ENCODE data around the gene PNPLA1. TPM values are rescaled to one million over a fixed set of nuclear protein-coding genes. Genes with fewer than 3 reads are reported as not detected.

PNPLA1 gene
- total RNA-seq, 1 donor from 2014 or later: not detected

DNA sequence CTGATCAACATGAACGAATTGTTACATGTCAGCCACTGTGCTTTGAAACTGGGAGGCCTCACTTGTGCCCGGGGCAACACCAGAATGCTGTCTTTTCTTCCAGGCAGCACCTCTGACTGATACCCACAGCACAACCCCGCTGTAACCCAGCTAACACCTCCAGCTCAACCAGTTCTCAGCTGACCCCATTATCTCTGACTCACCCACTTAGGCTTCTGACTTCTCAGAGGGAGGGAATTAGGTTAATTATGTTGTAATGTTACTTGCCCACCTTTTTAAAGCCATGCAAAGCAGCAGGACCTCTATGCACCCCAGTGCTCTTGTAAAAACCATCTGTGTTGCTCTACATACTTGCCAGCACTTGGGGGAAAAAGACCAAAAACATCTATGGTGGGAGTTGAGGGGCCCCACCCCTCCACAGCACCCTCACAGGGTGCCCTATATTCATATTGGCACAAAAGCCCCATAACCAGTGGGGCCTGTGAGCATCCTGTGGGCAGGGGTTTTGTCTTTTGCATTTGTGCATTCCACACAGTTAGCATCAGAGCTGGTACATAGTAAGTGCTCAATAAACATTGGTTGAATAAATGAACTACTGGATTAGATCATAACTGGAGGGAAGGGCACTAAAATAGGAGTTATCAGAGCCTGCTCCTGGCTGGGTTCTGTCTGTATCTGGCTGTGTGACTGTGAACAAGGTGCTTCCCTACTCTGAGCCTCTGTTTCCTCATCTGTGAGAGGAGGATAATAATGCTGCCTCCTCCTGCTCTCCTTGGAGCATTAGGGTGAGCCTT lies 44.6 kb downstream of the PNPLA1 start:
- TF ChIP-seq, protein P1, sequence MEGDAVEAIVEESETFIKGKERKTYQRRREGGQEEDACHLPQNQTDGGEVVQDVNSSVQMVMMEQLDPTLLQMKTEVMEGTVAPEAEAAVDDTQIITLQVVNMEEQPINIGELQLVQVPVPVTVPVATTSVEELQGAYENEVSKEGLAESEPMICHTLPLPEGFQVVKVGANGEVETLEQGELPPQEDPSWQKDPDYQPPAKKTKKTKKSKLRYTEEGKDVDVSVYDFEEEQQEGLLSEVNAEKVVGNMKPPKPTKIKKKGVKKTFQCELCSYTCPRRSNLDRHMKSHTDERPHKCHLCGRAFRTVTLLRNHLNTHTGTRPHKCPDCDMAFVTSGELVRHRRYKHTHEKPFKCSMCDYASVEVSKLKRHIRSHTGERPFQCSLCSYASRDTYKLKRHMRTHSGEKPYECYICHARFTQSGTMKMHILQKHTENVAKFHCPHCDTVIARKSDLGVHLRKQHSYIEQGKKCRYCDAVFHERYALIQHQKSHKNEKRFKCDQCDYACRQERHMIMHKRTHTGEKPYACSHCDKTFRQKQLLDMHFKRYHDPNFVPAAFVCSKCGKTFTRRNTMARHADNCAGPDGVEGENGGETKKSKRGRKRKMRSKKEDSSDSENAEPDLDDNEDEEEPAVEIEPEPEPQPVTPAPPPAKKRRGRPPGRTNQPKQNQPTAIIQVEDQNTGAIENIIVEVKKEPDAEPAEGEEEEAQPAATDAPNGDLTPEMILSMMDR (IDR thresholded peaks at IDR 0.05; ENCODE audit: insufficient read depth, low read length, poor library complexity, severe bottlenecking): no peak
- peak; percentile 35 for DNase-seq (ENCODE audit: low read depth)
- H3K36me3 ChIP-seq (ENCODE audit: control insufficient read depth, insufficient read depth, low read length): no peaks in the 10 kb centered on the region

DNA sequence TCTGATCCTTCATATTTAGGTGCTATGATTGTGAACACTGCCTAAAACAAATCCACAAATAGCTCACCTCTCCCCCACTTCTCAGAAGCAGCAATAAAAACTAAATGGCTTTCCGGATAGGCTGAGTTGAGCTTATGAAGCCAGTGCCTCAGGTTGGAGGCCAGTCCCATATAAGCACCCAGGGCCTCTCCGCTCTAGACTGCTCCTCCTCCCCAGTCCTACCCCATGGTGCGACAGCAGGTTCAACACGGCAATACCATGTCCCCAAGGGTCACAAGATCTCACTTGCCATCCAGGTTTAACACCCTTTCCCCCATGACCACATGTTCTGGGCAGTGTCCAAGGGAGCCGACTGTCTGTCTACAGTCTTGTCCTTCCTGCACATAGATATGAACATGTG lies 46.1 kb downstream of the PNPLA1 start:
- Histone ChIP-seq H3K27me3 (ENCODE audit: control insufficient read depth, insufficient read depth, low read length) (peaks cover 12% of the 10 kb centered on the region), H3K4me3 (ENCODE audit: low read depth, low read length) (no peak overlapping the region), H3K36me3 (ENCODE audit: control insufficient read depth, insufficient read depth, low read length) (no peaks in the 10 kb centered on the region)
- DNase-seq (ENCODE audit: low read depth): no peak
- TF ChIP-seq, protein P1 (IDR thresholded peaks at IDR 0.05; ENCODE audit: insufficient read depth, low read length, poor library complexity, severe bottlenecking): no peak

More for the DNA sequence above, 44.6 kb downstream of the PNPLA1 start:
- Histone ChIP-seq H3K4me3 (ENCODE audit: low read depth, low read length) (no peak overlapping the region), H3K27me3 (ENCODE audit: control insufficient read depth, insufficient read depth, low read length) (peaks cover 11% of the 10 kb centered on the region)

DNA sequence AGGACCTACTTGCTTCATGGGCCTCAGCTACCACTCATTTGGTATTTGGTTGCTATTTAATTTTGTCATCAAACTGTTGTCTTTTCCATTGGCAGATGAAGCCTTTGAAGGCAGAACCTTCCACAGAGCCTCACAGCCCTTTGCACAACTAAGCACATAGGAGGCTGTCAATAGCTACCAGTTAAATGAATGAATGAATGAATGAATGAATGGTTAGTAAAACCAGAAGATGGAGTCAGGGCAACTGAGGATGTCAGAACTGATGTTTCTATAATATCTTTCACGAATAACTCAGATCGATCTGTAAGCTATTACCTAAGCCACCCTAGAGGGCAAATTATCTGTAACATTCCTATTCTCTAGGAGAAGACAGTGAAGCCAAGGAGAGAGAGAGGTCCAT lies 47.8 kb downstream of the PNPLA1 start:
- TF ChIP-seq, protein P1 (IDR thresholded peaks at IDR 0.05; ENCODE audit: insufficient read depth, low read length, poor library complexity, severe bottlenecking): no peak
- Histone ChIP-seq H3K36me3 (ENCODE audit: control insufficient read depth, insufficient read depth, low read length) (no peaks in the 10 kb centered on the region), H3K27me3 (ENCODE audit: control insufficient read depth, insufficient read depth, low read length) (peaks cover 7% of the 10 kb centered on the region), H3K4me3 (ENCODE audit: low read depth, low read length) (no peak overlapping the region)
- no peak for DNase-seq (ENCODE audit: low read depth)

DNA sequence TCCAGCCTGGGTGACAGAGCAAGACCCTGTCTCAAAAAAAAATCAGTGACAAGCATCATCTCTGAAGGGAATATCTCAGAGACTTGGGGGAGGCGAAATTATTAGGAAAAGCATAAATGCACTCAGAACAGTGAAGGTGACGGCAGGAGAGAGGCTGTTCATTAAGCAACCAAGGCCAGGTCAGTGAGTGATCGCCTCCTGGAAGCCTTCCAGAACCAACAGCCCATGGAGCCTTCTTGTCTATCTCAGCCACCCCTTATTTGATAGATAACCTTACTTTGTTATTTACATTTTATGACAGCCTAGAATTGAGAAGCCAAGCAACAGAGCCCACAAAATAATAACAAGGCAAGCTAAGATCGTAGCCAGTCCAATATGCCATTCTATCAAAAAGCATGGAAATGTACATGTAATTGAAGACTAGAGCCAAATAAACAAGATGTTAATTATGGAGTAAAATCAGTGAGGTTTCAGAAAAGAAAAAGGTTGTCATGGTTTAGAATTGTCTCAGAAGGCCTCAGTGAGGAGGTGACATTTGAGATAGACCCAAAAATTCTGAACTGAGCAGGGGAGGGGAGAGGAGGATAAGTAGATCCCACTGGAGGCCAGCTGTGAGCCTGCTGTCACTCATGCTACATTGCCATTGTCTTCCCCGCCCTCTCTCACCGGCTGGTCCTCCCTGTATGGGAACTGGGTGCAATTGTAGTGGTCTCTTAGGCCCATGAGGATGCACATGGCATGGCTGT lies 49.0 kb downstream of the PNPLA1 start:
- DNase-seq (ENCODE audit: low read depth): no peak
- no peaks in the 10 kb centered on the region for H3K36me3 ChIP-seq (ENCODE audit: control insufficient read depth, insufficient read depth, low read length)
- peaks cover 7% of the 10 kb centered on the region for H3K27me3 ChIP-seq (ENCODE audit: control insufficient read depth, insufficient read depth, low read length)
- H3K4me3 ChIP-seq (ENCODE audit: low read depth, low read length): no peak overlapping the region
- TF ChIP-seq, protein P1 (IDR thresholded peaks at IDR 0.05; ENCODE audit: insufficient read depth, low read length, poor library complexity, severe bottlenecking): no peak

DNA sequence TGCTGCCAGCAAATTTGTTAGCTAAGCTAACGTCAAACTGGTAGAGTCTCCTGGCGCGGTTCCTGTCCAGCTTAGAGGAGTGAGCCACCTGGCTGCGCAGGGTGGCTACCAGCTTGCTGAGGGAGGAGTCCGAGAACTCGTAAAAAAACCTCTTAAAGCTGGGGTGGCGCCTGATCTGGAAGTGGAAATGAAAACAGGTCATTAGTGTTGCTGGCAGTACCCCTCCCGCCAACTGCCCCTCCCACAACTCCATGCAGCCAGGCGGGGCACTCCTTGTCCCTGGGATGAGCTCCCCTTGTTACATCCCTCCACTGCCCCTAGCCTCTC lies 49.5 kb downstream of the PNPLA1 start:
- Histone ChIP-seq H3K36me3 (ENCODE audit: control insufficient read depth, insufficient read depth, low read length) (no peaks in the 10 kb centered on the region), H3K4me3 (ENCODE audit: low read depth, low read length) (no peak overlapping the region), H3K27me3 (ENCODE audit: control insufficient read depth, insufficient read depth, low read length) (peaks cover 7% of the 10 kb centered on the region)
- TF ChIP-seq, protein P1 (IDR thresholded peaks at IDR 0.05; ENCODE audit: insufficient read depth, low read length, poor library complexity, severe bottlenecking): no peak
- no peak for DNase-seq (ENCODE audit: low read depth)

All from kidney epithelial cell (primary cell).